HL-60 (cell line): ENCODE results near the gene MYOG.

Source experiments
- DNase-seq, 2 experiments: peaks; one replicate each; pipeline ENCODE4 v3.0.0-alpha.2; 2010 to 2020; ENCODE audit warnings: low read depth in 1 of 2, low spot score in 1 of 2
- H3K27ac ChIP-seq: fragments of 250-450 bp; sonication (Bioruptor Pico); replicated peaks from 2 replicates; pipeline ENCODE4 v1.5.1; 2020; ENCODE audit warnings: mild to moderate bottlenecking, moderate library complexity
- H3K27me3 ChIP-seq: fragments of 250-450 bp; sonication (Bioruptor Pico); 2 replicates; pipeline ENCODE4 v1.5.1; 2021; ENCODE audit warnings: mild to moderate bottlenecking, moderate library complexity; ENCODE audit not compliant: insufficient read depth, poor library complexity, severe bottlenecking
- H3K4me3 ChIP-seq: replicated peaks from 2 replicates; pipeline ENCODE4 v1.5.1; 2011; ENCODE audit warnings: mild to moderate bottlenecking, control low read depth, low read length; ENCODE audit not compliant: insufficient read depth
- GABPA ChIP-seq: IDR thresholded peaks from 2 replicates; pipeline ENCODE4 v1.6.1; 2012; ENCODE audit warnings: low read depth
- POLR2AphosphoS5 ChIP-seq: IDR thresholded peaks from 2 replicates; pipeline ENCODE4 v1.6.1; 2012; ENCODE audit warnings: low read depth
- REST ChIP-seq: IDR thresholded peaks from 2 replicates; pipeline ENCODE4 v1.6.1; 2012; ENCODE audit warnings: low read depth; ENCODE audit not compliant: insufficient replicate concordance
- SPI1 ChIP-seq: IDR thresholded peaks from 2 replicates; pipeline ENCODE4 v1.6.1; 2012; ENCODE audit warnings: low read depth, mild to moderate bottlenecking, borderline replicate concordance
- TF ChIP-seq, protein P1 (sequence below): IDR thresholded peaks from one replicate; pipeline ENCODE4 v1.5.1; 2011; ENCODE audit warnings: low read length, control low read depth, inconsistent platforms; ENCODE audit not compliant: insufficient read depth

MYOG gene

GRCh38 chr1:203073469-203073868, 12.3 kb downstream of the MYOG start:
- DNase-seq = no peak
- no peak overlapping the region for H3K4me3 ChIP-seq
- TF ChIP-seq REST (no peak), SPI1 (no peak)
- H3K27ac ChIP-seq = no peak overlapping the region
- no peaks in the 10 kb centered on the region for H3K27me3 ChIP-seq

DNA sequence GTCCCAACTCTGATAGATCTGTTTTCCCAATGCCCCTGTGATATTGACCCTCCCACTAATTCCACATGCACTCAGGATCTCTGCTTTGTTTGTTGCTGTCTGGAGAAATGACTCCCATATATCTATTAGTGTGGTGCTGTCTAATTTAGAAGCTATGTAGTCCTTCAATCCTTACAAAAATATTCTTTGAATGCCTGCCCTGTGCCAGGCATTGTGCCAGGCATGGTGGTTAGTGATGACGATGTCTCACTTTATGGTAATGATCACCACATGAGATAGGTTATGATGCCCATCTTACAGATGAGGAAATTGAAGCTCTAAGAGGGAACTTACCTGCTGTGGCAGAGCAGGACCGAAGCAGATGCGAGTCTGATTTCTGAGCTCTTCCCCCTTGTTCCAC, 12.9 kb downstream of the MYOG start:
- Histone ChIP-seq H3K27me3 (no peaks in the 10 kb centered on the region), H3K4me3 (no peak overlapping the region), H3K27ac (no peak overlapping the region)
- no peak for DNase-seq
- TF ChIP-seq POLR2AphosphoS5 = no peak
- no peak for TF ChIP-seq REST
- TF ChIP-seq, protein P1, sequence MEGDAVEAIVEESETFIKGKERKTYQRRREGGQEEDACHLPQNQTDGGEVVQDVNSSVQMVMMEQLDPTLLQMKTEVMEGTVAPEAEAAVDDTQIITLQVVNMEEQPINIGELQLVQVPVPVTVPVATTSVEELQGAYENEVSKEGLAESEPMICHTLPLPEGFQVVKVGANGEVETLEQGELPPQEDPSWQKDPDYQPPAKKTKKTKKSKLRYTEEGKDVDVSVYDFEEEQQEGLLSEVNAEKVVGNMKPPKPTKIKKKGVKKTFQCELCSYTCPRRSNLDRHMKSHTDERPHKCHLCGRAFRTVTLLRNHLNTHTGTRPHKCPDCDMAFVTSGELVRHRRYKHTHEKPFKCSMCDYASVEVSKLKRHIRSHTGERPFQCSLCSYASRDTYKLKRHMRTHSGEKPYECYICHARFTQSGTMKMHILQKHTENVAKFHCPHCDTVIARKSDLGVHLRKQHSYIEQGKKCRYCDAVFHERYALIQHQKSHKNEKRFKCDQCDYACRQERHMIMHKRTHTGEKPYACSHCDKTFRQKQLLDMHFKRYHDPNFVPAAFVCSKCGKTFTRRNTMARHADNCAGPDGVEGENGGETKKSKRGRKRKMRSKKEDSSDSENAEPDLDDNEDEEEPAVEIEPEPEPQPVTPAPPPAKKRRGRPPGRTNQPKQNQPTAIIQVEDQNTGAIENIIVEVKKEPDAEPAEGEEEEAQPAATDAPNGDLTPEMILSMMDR = no peak
- TF ChIP-seq GABPA = no peak
- TF ChIP-seq SPI1 = no peak

DNA sequence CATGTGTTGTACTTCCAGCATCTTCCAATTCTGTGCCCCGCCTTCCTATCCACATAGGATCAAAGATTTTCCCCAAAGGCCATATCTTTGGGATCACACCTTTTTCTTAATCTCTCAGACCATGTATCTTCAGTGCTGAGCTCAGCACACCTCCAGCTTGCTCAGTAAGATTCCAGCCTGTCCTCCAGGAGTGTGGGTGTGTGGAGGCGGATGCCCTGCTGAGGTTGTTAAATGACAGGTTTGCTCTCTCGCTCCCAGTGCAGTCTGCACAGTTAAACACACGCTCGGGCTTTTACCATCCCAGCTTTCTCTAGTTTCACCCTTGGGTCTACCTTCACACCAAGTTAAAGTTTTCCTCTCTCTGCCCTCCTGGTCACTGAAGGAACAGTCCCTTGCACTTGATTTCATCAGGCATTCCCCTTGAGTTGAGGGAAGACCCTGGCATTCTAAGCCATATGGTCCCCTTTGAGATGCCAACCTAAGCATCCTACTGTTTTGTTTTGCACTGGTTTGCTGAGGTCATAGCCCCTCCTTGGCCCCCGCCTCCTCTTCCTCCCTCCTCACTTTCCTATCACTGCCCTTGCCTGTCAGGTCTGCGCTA, 13.7 kb downstream of the MYOG start:
- Histone ChIP-seq H3K27ac (no peak overlapping the region), H3K27me3 (no peaks in the 10 kb centered on the region), H3K4me3 (no peak overlapping the region)
- TF ChIP-seq SPI1 = no peak
- TF ChIP-seq, protein P1 = no peak
- no peak for TF ChIP-seq REST
- no peak for TF ChIP-seq POLR2AphosphoS5
- TF ChIP-seq GABPA = no peak
- DNase-seq = no peak
